Caco-2 (cell line): ENCODE results near the gene CA7. TPM values are rescaled to one million over a fixed set of nuclear protein-coding genes. Genes with fewer than 3 reads are reported as not detected.

Experiments used
- BruUV-seq: library from RNA; stranded (reverse); fragments of 400-500 nt; replicated peaks from 2 replicates; lab custom pipeline; 2021; lab: Mats Ljungman, UMichigan
- CTCF ChIA-PET: fragments of 300-600 bp; sonication (Branson Sonifier 250); formaldehyde crosslinking; loops from one replicate; lab custom pipeline; 2022; ENCODE audit warnings: antibody characterized with exemption; lab: Charles Lee
- POLR2A ChIA-PET: fragments of 300-600 bp; sonication (Branson Sonifier 250); formaldehyde crosslinking; loops from one replicate; lab custom pipeline; 2022; ENCODE audit warnings: antibody characterized with exemption; lab: Charles Lee
- DNase-seq, 2 experiments: peaks; one replicate each; pipeline versions ENCODE4 v3.0.0 to v3.0.0-alpha.2; 2020 to 2022
- H3K27me3 ChIP-seq: replicated peaks from 2 replicates; pipeline ENCODE4 v1.6.0; 2011; ENCODE audit warnings: low read length; ENCODE audit not compliant: control insufficient read depth, insufficient read depth
- H3K36me3 ChIP-seq: 2 replicates; pipeline ENCODE4 v1.5.1; 2011; ENCODE audit warnings: low read length; ENCODE audit not compliant: control insufficient read depth, insufficient read depth
- H3K4me1 ChIP-seq: fragments of 250-450 bp; sonication (Bioruptor Pico); 2 replicates; pipeline ENCODE4 v1.5.1; 2020; ENCODE audit warnings: mild to moderate bottlenecking
- H3K4me3 ChIP-seq: 2 replicates; pipeline ENCODE4 v1.5.1; 2011; ENCODE audit warnings: low read depth, mild to moderate bottlenecking, control low read depth, low read length
- H3K9me3 ChIP-seq: fragments of 250-450 bp; sonication (Bioruptor Pico); 2 replicates; pipeline ENCODE4 v1.5.1; 2020; ENCODE audit warnings: mild to moderate bottlenecking, moderate library complexity
- H3K27ac Mint-ChIP-seq: one replicate; pipeline ENCODE4 v1.8.0; 2022; ENCODE audit warnings: mixed read lengths; ENCODE audit not compliant: unreplicated experiment
- H3K27me3 Mint-ChIP-seq: one replicate; pipeline ENCODE4 v1.8.0; 2022; ENCODE audit warnings: mixed read lengths; ENCODE audit not compliant: insufficient read depth, unreplicated experiment
- H3K36me3 Mint-ChIP-seq: one replicate; pipeline ENCODE4 v1.8.0; 2022; ENCODE audit warnings: mild to moderate bottlenecking, mixed read lengths; ENCODE audit not compliant: insufficient read depth, unreplicated experiment
- H3K4me1 Mint-ChIP-seq: one replicate; pipeline ENCODE4 v1.8.0; 2022; ENCODE audit warnings: low read depth, mixed read lengths; ENCODE audit not compliant: unreplicated experiment
- H3K4me3 Mint-ChIP-seq: one replicate; pipeline ENCODE4 v1.8.0; 2022; ENCODE audit warnings: mild to moderate bottlenecking, moderate library complexity, mixed read lengths; ENCODE audit not compliant: unreplicated experiment
- H3K9me3 Mint-ChIP-seq: one replicate; pipeline ENCODE4 v1.8.0; 2022; ENCODE audit warnings: mixed read lengths; ENCODE audit not compliant: unreplicated experiment
- CTCF ChIP-seq, 2 experiments: fragments of 200-600 bp in 1 of 2; IDR thresholded peaks; 1 replicate in 1 of 2; 2 replicates in 1 of 2; pipeline versions ENCODE4 v1.5.1 to v1.8.0; 2011 to 2022; ENCODE audit warnings: antibody characterized with exemption in 1 of 2, control low read depth in 1 of 2, inconsistent platforms in 1 of 2, low read depth in 1 of 2, low read length in 1 of 2, mild to moderate bottlenecking in 1 of 2, moderate library complexity in 1 of 2; ENCODE audit not compliant: insufficient read depth in 1 of 2, severe bottlenecking in 1 of 2, unreplicated experiment in 1 of 2
- intact Hi-C: fragments of 100-400 bp; cut with micrococcal nuclease; formaldehyde crosslinking; loops from one replicate; pipeline ENCODE4 v1.10.0; 2022; ENCODE audit not compliant: unreplicated experiment
- total RNA-seq: library from RNA; stranded (reverse); gene quantifications from 2 replicates; pipeline ENCODE4 v1.2.3, GENCODE V29; 2022

Gene CA7
- total RNA-seq, 1 experiment from 2014 or later: 0.68 TPM

DNA sequence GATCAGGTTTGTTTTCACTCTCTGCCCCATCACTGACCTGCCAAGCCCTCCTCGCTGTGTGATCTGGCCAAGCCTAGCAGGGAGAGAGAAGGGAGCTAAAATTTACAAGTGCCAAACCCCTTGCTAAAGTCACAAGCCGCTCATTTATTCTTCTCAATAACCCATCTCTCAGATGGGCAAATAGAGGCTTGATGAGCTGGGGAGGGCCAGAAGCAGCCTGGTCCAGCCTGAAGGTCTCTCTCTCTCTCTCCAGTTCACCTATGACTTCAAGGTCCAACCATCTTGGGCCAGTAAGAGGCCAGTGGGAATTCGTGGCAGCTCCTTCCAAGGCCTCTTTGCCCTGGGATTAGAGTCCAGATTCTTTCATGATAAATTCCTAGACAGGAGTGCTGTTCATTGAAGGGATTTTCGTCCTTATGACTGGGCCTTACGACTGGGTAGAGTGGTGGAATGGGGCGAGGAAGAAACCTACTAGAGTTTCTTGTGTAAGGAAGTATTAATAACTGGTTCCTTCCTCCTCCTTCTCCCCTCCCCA is 3.4 kb downstream of the CA7 start:
- H3K27me3 ChIP-seq: no peaks in the 10 kb centered on the region; the same call in 1 of the 2 replicates
- no peak overlapping the region for H3K27ac Mint-ChIP-seq
- peak in 1 of 2 experiments; percentile 69 for DNase-seq
- no peak for TF ChIP-seq CTCF (IDR thresholded peaks at IDR 0.05; ENCODE audit: insufficient read depth in 1 of 2, low read depth in 1 of 2, low read length in 1 of 2, severe bottlenecking in 1 of 2, unreplicated experiment in 1 of 2)
- no TSS peak for BruUV-seq
- CTCF ChIA-PET: interaction anchor here (1.9 to 5.3 kb wide), 3 partner anchors 17 to 25 kb away, joined by 9 to 45 read pairs (median 16); partner anchors contain the start of gene NAE1
- H3K27me3 Mint-ChIP-seq: peaks cover 10% of the 10 kb centered on the region
- no peak overlapping the region for H3K4me3 ChIP-seq
- no peaks in the 10 kb centered on the region for H3K9me3 Mint-ChIP-seq
- H3K36me3 ChIP-seq: no peaks in the 10 kb centered on the region
- no peak overlapping the region for H3K4me3 Mint-ChIP-seq
- H3K4me1 Mint-ChIP-seq: peaks cover 21% of the 10 kb centered on the region
- peaks cover 5% of the 10 kb centered on the region for H3K36me3 Mint-ChIP-seq
- POLR2A ChIA-PET: interaction anchor here (0.5 kb wide), 1 partner anchor 20 kb away, joined by 3 read pairs; no protein-coding TSS in a partner anchor
- H3K4me1 ChIP-seq: peaks cover 23% of the 10 kb centered on the region
- intact Hi-C loops: no loop called here
- no peaks in the 10 kb centered on the region for H3K9me3 ChIP-seq

GRCh38 chr16:66848172-66848571 is 4.0 kb downstream of the CA7 start:
- Mint-ChIP-seq H3K27me3 (peaks cover 10% of the 10 kb centered on the region), H3K9me3 (no peaks in the 10 kb centered on the region), H3K36me3 (peaks cover 5% of the 10 kb centered on the region), H3K27ac (no peak overlapping the region), H3K4me3 (no peak overlapping the region), H3K4me1 (peaks cover 21% of the 10 kb centered on the region)
- intact Hi-C loops: no loop called here
- Histone ChIP-seq H3K27me3 (no peaks in the 10 kb centered on the region; the same call in 1 of the 2 replicates), H3K4me3 (no peak overlapping the region), H3K4me1 (peaks cover 23% of the 10 kb centered on the region), H3K9me3 (no peaks in the 10 kb centered on the region), H3K36me3 (no peaks in the 10 kb centered on the region)
- CTCF ChIA-PET: interaction anchor here (2.0 to 5.3 kb wide), 2 partner anchors 17 to 20 kb away, joined by 16 to 45 read pairs; partner anchors contain the start of gene NAE1
- POLR2A ChIA-PET: no interaction called here
- BruUV-seq: no TSS peak
- DNase-seq: no peak
- no peak for TF ChIP-seq CTCF (IDR thresholded peaks at IDR 0.05; ENCODE audit: insufficient read depth in 1 of 2, low read depth in 1 of 2, low read length in 1 of 2, severe bottlenecking in 1 of 2, unreplicated experiment in 1 of 2)

GRCh38 chr16:66849021-66849420 is 4.8 kb downstream of the CA7 start:
- intact Hi-C loops: no loop called here
- no peak overlapping the region for H3K4me3 ChIP-seq
- Mint-ChIP-seq H3K27ac (no peak overlapping the region), H3K36me3 (peaks cover 5% of the 10 kb centered on the region), H3K27me3 (peaks cover 8% of the 10 kb centered on the region), H3K4me3 (no peak overlapping the region), H3K4me1 (peaks cover 21% of the 10 kb centered on the region), H3K9me3 (no peaks in the 10 kb centered on the region)
- no peaks in the 10 kb centered on the region for H3K36me3 ChIP-seq
- BruUV-seq: no TSS peak
- H3K27me3 ChIP-seq: no peaks in the 10 kb centered on the region
- DNase-seq: no peak
- CTCF ChIA-PET: interaction anchor here (0.5 to 5.3 kb wide), 3 partner anchors 18 to 179 kb away, joined by 3 to 45 read pairs (median 16); partner anchors contain the start of gene NAE1
- TF ChIP-seq CTCF (IDR thresholded peaks at IDR 0.05; ENCODE audit: insufficient read depth in 1 of 2, low read depth in 1 of 2, low read length in 1 of 2, severe bottlenecking in 1 of 2, unreplicated experiment in 1 of 2): no peak
- POLR2A ChIA-PET: interaction anchor here (0.5 kb wide), 1 partner anchor 18 kb away, joined by 3 read pairs; the partner anchor contains the start of gene NAE1
- H3K9me3 ChIP-seq: no peaks in the 10 kb centered on the region
- peaks cover 23% of the 10 kb centered on the region for H3K4me1 ChIP-seq
